HG02938 (cell line): Measurements from ENCODE around the gene PPP2R5C.

ENCODE experiments used
- ATAC-seq: cut with Tn5 transposase; IDR thresholded peaks from one replicate; pipeline ENCODE4 v1.9.1; 2021; ENCODE audit warnings: mild to moderate bottlenecking, moderate library complexity; ENCODE audit not compliant: unreplicated experiment

Gene PPP2R5C

DNA sequence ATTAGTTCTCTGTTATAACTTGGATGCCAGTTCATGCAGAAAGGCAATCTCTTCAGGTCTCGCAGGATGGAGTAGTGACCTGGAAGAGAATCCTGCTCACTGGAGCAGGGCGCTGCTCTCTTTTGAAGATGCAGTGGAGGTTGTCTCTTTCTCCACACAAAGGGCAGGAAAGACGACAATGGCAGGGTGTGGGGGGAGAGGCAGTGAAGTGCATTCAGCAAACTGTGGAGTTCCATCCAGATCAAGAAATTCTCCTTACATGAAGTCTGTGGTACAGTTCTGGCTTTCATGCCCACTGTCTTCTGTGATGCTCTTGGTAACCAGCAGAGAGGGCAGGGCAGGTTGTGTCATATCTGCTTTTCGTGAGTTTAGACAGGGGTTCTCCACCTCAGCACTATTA is 6.6 kb upstream of the PPP2R5C start:
- no peak for ATAC-seq

- no peak for ATAC-seq
Observed at GRCh38 chr14:101755591-101756324, 5.8 kb upstream of the PPP2R5C start.

DNA sequence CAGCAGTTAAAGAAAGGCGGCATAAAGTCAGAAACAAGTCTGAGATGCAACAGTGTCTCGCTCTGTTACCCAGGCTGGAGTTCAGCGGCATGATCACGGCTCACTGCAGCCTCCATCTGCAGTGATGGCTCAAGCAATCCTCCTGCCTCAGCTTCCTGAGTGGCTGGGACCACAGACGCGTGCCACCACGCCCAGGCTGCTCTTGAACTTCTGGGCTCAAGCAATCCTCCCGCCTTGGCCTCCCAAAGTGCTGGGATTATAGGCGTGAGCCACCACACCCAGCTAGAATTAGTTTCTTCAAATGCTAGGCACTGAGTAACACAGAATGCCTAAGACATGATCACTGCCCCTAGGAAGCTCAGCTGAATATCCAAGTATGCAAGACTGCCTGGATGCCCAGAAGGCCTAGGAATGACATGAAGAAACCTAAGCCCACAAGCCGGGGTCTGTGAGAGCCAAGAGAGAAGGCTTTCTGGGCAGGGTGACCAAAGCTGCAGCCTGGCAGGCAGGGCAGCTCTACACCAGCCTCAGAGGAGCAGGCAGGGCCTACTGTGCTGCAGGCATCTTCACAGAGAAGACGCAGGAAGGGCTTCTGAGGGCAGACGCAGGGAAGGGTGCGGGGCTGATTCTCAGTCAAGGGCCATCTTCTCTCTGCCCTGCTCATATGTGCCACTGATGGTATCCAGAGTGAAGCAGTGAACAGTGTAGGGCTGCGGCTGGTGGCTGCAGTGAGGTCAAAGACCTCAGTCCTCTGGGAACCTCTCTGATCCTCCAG is 4.3 kb upstream of the PPP2R5C start:
- no peak for ATAC-seq

DNA sequence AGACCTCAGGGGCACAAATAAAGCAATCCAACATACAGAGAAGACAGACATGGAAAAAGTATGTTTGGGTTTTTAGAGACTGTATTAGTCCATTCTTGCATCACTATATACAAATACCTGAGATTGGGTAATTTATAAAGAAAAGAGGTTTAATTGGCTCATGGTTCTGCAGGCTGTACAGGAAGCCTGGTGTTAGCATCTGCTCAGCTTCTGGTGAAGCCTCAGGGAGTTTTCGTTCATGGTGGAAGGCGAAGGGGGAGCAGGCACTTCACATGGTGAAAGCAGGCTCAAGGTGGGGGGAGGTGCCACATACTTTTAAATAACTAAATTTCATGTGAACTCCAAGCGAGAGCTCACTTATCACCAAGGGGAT is 3.7 kb upstream of the PPP2R5C start:
- ATAC-seq, result no peak

GRCh38 chr14:101758913-101759593 is 2.5 kb upstream of the PPP2R5C start:
- ATAC-seq, result no peak

DNA sequence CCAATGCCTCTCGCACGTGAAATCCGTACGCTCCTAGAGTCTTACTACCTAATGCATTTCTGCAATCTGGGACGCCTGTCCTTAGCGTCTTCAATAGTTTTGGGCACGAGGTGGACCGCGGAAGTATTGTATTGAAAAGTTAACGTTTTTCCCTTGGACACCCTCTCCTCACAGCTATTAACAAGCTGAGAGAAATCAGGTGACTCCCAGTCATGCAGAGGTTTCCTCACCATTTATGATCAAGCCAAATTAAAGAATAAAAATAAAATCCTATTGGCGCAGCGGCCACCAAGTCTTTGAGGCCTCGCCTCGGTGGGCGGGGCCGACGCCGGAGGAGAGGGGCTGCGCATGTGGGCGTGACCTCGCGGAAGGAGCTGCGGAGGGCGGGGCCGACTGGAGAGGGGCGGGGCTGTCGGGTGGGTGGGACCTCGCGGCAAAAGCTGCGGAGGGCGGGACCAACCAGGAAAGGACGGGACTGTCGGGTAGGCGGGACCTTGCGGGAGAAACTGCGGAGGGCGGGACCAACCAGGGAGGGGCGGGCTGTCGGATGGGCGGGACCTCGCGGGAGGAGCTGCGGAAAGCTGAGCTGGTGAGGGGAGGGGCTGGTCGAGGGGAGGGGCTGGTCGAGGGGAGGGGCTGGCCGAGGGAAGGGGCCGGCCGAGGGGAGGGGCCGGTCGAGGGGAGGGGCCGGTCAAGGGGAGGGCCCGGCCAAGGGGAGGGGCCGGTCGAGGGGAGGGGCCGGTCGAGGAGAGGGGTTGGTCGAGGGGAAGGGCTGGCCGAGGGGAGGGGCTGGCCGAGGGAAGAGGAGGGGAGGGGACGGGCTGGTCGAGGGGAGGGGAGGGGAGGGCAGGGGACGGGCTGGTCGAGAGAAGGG is 1.1 kb upstream of the PPP2R5C start:
- ATAC-seq, result no peak

- peak; percentile 23 for ATAC-seq
Observed at GRCh38 chr14:101761881-101762529, 496 bp downstream of the PPP2R5C start.

DNA sequence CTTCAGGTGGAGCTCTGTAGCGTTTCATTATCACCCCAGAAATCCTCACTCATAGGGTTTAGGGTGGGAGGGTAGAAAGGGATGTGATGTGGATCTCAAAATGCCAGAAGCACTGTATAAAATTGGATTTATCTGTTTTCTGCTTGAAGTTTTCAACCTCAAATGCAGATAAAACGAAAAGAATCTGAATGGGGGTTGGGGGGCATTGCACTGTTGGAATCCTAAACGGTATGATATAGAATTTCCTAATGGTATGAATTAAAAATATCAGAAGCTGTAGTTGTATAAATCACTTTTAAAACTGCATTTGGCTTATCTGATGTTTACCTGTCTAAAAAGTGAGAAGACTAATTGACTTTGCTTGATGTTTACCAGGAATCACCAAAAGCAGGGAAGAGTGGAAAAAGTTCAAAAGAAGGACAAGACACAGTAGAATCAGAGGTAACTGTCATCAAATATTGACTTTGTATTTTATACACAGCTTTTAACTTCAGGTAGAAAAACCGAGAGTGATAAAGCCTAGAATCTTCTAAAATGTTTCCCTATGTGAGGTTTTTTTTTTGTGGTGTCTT is 1.1 kb downstream of the PPP2R5C start:
- no peak for ATAC-seq

GRCh38 chr14:101763941-101764709 is 2.6 kb downstream of the PPP2R5C start:
- ATAC-seq, result no peak

DNA sequence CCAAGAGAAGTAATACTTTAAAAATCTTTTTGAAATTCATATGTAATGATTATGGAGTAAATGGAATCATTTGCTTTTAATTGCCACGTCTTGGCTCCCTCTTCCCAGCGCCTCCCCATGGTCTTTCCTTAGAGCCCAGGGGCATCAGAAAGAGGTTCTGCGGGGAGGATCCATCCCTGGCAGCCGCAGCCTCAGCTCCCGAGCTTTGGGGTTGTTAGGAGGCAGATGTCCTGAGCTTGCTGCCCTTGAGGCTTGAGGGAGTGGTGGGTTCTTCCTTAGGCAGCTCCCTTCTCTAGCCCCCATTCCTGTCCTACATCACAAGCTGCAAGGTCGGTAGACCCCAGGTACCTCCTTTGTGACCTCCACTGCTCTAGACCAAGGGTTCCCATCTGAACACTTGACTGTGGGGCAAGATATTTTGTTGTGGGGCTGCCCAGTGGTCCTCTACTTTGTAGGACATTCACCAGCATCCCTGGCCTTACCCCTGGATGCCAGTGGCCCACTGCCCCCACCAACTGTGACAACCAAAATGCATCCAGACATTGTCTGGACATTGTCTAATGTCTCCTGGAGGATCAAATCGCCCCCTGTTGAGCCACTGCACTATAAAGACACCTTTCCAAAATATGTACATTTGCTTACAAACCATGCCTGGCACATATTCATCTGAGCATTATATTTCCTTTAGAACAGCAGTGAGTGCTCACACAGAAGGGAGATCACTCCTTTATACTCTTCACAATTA is 6.3 kb downstream of the PPP2R5C start:
- no peak for ATAC-seq

- ATAC-seq, result no peak
Observed at GRCh38 chr14:101770183-101770582, 8.7 kb downstream of the PPP2R5C start.

DNA sequence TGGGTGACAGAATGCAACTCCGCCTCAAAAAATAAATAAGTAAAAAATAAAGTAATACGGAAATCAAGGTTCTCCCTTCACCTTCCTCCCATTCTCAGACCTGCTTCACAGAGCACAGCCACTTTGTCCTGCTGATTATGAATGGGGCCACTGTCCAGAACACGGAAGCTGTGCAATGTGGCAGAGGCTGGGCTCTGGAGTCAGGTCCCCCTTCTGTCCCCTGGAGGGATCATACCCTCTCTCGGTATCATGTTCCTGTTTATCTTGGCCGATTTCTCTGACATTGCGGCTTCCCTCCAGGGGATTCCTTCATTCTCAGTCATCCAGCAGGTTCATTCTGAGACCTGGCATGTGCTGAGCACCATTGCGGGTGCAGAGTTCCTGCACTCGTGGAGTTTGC is 11.3 kb downstream of the PPP2R5C start:
- no peak for ATAC-seq

- no peak for ATAC-seq
Observed at GRCh38 chr14:101773378-101773777, 11.9 kb downstream of the PPP2R5C start.

DNA sequence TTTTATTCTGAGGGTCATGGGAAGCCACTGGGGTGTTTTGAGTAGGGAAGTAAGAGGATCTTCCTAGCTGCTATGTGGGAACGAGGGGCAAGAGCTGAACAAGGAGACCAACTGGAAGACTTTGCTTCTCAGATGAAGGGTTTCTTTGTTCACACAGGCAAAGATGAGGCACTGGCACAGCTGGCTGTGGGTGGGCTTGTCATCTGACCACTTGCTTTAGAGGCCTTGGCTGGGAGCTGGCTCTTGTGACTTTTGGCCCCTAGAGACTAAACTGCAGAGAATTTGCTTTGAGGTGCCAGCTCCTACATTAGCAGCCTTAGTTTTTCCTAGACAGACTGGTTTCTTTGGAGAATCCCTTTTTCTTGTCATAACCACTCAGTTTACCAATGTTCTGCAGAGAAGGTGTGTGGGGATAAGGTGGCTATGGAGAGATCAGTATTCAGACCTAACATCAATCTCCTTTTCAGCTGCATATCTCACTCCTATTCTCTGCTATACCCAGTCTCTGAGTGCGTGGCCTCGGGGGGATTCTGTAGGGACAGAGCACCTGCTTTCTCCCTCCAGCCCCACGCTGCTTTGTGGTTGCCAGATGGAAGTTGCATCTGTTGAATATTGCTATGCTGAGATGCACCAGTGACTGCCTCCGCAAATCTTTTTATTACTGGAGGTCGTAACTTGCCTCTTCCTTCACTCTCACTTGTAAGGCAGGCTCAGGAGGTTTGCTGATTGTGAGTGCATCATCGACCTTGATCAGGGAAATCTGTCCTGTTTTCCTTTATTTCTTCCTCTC is 12.7 kb downstream of the PPP2R5C start:
- ATAC-seq, result no peak

DNA sequence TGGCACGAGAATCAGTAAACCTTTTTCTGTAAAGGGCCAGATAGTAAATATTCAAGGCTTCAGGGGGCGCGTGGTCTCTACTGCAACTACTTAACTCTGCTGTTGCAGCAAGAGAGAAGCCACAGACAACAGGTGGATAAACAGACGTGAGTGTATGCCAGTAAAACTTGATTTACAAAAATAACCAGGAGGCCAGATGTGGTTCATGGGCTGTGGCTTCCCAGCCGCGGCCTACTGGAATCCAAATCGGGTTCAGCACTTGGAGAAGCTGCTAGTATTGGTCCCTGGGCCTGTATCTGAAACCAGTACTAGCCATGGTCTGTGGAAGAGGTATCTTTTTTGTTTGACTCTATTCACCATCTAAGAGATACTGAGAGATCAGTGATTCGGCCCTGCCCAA is 13.3 kb downstream of the PPP2R5C start:
- no peak for ATAC-seq

DNA sequence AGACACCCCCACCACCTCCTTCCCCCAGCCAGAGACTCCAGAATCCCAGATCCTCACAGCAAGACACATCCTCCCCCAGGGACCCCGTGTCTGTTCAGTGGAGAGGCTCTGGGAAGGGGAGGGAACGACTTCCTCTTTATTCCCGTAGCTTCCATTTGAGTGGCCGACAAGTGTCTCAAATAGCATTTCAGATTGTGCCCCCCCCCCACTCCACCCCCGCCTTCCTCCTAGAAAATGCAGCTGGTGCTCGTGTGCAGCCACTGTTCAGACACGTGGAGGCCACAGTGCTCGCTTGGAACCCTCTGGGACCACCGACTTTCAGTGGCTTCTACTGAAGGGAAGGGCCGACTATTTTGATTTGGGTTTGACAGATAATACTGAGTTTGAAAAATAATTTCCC is 14.3 kb downstream of the PPP2R5C start:
- ATAC-seq, result no peak

DNA sequence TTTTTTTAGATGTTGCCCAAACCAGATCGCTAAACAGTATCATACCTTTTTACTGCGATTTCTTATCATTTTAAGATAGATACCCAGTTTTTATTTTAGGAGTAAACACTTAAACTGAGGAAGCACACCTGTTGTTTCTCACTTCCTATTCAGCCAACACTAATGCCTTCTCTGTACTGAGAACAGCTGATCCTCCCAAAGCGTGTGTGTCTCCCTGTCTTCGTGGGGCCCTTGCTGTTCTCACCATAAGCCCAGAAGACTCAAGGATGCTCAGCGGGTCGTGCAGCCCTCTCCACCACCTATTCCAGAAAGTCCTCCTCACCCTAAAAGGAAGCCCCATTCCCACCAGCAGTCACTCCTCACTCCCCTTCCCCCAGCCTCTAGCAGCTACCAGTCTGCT is 14.8 kb downstream of the PPP2R5C start:
- ATAC-seq, result no peak

GRCh38 chr14:101780390-101780789 is 18.9 kb downstream of the PPP2R5C start:
- no peak for ATAC-seq
